PC-3 (cell line): ENCODE data around the gene ULK3. TPM values are rescaled to one million over a fixed set of nuclear protein-coding genes. Genes with fewer than 3 reads are reported as not detected.
A peak's percentile ranks its signal among the peaks of the same experiment; 100 is the strongest.

Experiments
- ATAC-seq: fragments of 200-7000 bp; cut with Tn5 transposase; 2 replicates; pipeline ENCODE4 v1.9.1; 2020; ENCODE audit warnings: mild to moderate bottlenecking, moderate library complexity
- BruUV-seq: library from RNA; stranded (reverse); fragments of 400-500 nt; replicated peaks from 2 replicates; lab custom pipeline; 2021; lab: Mats Ljungman, UMichigan
- CTCF ChIA-PET: fragments of 300-600 bp; sonication (Branson Sonifier 250); formaldehyde crosslinking; loops from one replicate; lab custom pipeline; 2022; ENCODE audit warnings: antibody characterized with exemption; lab: Charles Lee
- POLR2A ChIA-PET: fragments of 300-600 bp; sonication (Branson Sonifier 250); formaldehyde crosslinking; loops from one replicate; lab custom pipeline; 2022; ENCODE audit warnings: antibody characterized with exemption; ENCODE audit not compliant: unreplicated experiment; lab: Charles Lee
- DNase-seq: peaks from one replicate; pipeline ENCODE4 v3.0.0-alpha.2; 2015
- H2AFZ ChIP-seq: fragments of 300-600 bp; sonication (generic); 2 replicates; pipeline ENCODE4 v1.6.0; 2016; ENCODE audit warnings: antibody characterized with exemption, low read length
- H3F3A ChIP-seq: fragments of 300-600 bp; sonication (generic); one replicate; pipeline ENCODE4 v1.6.0; 2017; ENCODE audit warnings: antibody characterized with exemption, low read length, control low read depth, mild to moderate bottlenecking; ENCODE audit not compliant: unreplicated experiment
- H3K27ac ChIP-seq: fragments of 300-600 bp; sonication (generic); 2 replicates; pipeline ENCODE4 v1.5.1; 2016; ENCODE audit warnings: mild to moderate bottlenecking, low read length
- H3K27me3 ChIP-seq: fragments of 300-600 bp; sonication (generic); 2 replicates; pipeline ENCODE4 v1.6.1; 2016; ENCODE audit warnings: low read length, mixed read lengths
- H3K36me3 ChIP-seq: fragments of 300-600 bp; sonication (generic); 2 replicates; pipeline ENCODE4 v1.6.1; 2016; ENCODE audit warnings: low read depth, mixed run types, low read length, mixed read lengths
- H3K4me1 ChIP-seq: fragments of 300-600 bp; sonication (generic); 2 replicates; pipeline ENCODE4 v1.5.1; 2016; ENCODE audit warnings: low read length; ENCODE audit not compliant: insufficient read depth
- H3K4me2 ChIP-seq: fragments of 300-600 bp; sonication (generic); 2 replicates; pipeline ENCODE4 v1.6.0; 2016; ENCODE audit warnings: low read length
- H3K4me3 ChIP-seq: fragments of 300-600 bp; sonication (generic); 2 replicates; pipeline ENCODE4 v1.5.1; 2016; ENCODE audit warnings: mild to moderate bottlenecking, low read length, mixed read lengths
- H3K79me2 ChIP-seq: fragments of 300-600 bp; sonication (generic); 2 replicates; pipeline ENCODE4 v1.6.1; 2017; ENCODE audit warnings: low read length, mixed read lengths
- H3K9ac ChIP-seq: fragments of 300-600 bp; sonication (generic); 2 replicates; pipeline ENCODE4 v1.6.0; 2016; ENCODE audit warnings: mild to moderate bottlenecking, low read length
- H3K9me2 ChIP-seq: fragments of 300-600 bp; sonication (generic); replicated peaks from 2 replicates; pipeline ENCODE4 v1.6.1; 2016; ENCODE audit warnings: mixed run types, low read length, mixed read lengths
- H3K9me3 ChIP-seq: fragments of 300-600 bp; sonication (generic); 2 replicates; pipeline ENCODE4 v1.6.1; 2016; ENCODE audit warnings: low read length, mixed read lengths
- H4K20me1 ChIP-seq: fragments of 300-600 bp; sonication (generic); 2 replicates; pipeline ENCODE4 v1.6.1; 2016; ENCODE audit warnings: low read length, mixed read lengths
- EZH2 ChIP-seq: fragments of 300-600 bp; sonication (generic); IDR thresholded peaks from one replicate; pipeline ENCODE4 v1.6.1; 2017; ENCODE audit warnings: antibody characterized with exemption, mild to moderate bottlenecking, low read length; ENCODE audit not compliant: unreplicated experiment
- EZH2phosphoT487 ChIP-seq: fragments of 300-600 bp; sonication (generic); IDR thresholded peaks from 2 replicates; pipeline ENCODE4 v1.6.1; 2018; ENCODE audit warnings: mild to moderate bottlenecking, antibody characterized with exemption, low read length, borderline replicate concordance
- intact Hi-C: fragments of 100-400 bp; cut with micrococcal nuclease; formaldehyde crosslinking; loops from 2 replicates; pipeline ENCODE4 v1.9.0; 2023
- total RNA-seq: library from RNA; depleted of rRNA; stranded (reverse); fragments of >200 nt; gene quantifications from 2 replicates; pipeline ENCODE4 v1.2.3, GENCODE V29; 2014
- TF ChIP-seq, protein P1 (sequence below): fragments of 300-600 bp; sonication (generic); conservative IDR thresholded peaks from 2 replicates; pipeline ENCODE4 v1.5.1; 2017; ENCODE audit warnings: antibody characterized with exemption, low read depth, mild to moderate bottlenecking, low read length

Gene ULK3
- total RNA-seq, 1 experiment from 2014 or later, result 20.3 TPM

DNA sequence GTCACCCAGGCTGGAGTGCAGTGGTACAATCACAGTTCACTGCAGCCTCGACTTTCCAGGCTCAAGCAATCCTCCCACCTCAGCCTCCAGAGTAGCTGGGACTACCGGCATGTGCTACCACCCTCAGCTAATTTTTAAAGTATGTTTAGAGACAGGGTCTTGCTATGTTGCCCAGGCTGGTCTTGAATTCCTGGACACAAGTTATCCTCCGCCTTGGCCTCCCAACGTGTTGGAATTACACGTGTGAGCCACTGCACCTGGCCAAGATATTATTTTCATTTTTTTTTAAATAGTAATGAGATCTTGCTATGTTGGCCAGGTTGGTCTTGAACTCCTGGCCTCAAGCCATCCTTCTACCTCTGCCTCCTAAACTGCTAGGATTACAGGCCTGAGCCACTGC is 42.5 kb upstream of the ULK3 start:
- no peak overlapping the region for H3K4me2 ChIP-seq
- POLR2A ChIA-PET, result no interaction called here
- DNase-seq, result no peak

GRCh38 chr15:74884428-74885223 is 41.7 kb upstream of the ULK3 start:
- H4K20me1 ChIP-seq, result no peaks in the 10 kb centered on the region
- H3K9me2 ChIP-seq, result no peaks in the 10 kb centered on the region
- no peak overlapping the region for H3K4me3 ChIP-seq
- H3K27me3 ChIP-seq, result no peaks in the 10 kb centered on the region
- intact Hi-C loops, result no loop called here
- no peaks in the 10 kb centered on the region for H3K9me3 ChIP-seq
- no peak overlapping the region for H3K9ac ChIP-seq
- no peaks in the 10 kb centered on the region for H3K36me3 ChIP-seq
- no peak overlapping the region for H3K27ac ChIP-seq
- no TSS peak for BruUV-seq
- DNase-seq (peak; percentile 54), ATAC-seq (no peak)
- H2AFZ ChIP-seq, result peak overlapping the region; percentile 64; the same call in 1 of the 2 replicates
- TF ChIP-seq EZH2phosphoT487 (no peak), EZH2 (no peak)
- TF ChIP-seq, protein P1, sequence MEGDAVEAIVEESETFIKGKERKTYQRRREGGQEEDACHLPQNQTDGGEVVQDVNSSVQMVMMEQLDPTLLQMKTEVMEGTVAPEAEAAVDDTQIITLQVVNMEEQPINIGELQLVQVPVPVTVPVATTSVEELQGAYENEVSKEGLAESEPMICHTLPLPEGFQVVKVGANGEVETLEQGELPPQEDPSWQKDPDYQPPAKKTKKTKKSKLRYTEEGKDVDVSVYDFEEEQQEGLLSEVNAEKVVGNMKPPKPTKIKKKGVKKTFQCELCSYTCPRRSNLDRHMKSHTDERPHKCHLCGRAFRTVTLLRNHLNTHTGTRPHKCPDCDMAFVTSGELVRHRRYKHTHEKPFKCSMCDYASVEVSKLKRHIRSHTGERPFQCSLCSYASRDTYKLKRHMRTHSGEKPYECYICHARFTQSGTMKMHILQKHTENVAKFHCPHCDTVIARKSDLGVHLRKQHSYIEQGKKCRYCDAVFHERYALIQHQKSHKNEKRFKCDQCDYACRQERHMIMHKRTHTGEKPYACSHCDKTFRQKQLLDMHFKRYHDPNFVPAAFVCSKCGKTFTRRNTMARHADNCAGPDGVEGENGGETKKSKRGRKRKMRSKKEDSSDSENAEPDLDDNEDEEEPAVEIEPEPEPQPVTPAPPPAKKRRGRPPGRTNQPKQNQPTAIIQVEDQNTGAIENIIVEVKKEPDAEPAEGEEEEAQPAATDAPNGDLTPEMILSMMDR, result no peak
- H3K4me2 ChIP-seq, result no peak overlapping the region
- ChIA-PET CTCF (no interaction called here), POLR2A (no interaction called here)
- peaks cover 15% of the 10 kb centered on the region; the same call in 1 of the 2 replicates for H3K4me1 ChIP-seq
- no peaks in the 10 kb centered on the region for H3F3A ChIP-seq
- no peaks in the 10 kb centered on the region for H3K79me2 ChIP-seq

More for the DNA sequence above, 42.5 kb upstream of the ULK3 start:
- no peaks in the 10 kb centered on the region for H3K9me3 ChIP-seq
- no peaks in the 10 kb centered on the region for H3F3A ChIP-seq
- intact Hi-C loops, result no loop called here
- no peaks in the 10 kb centered on the region for H3K36me3 ChIP-seq
- peaks cover 6% of the 10 kb centered on the region for H3K79me2 ChIP-seq
- no TSS peak for BruUV-seq
- peaks cover 17% of the 10 kb centered on the region; the same call in 1 of the 2 replicates for H3K4me1 ChIP-seq
- no peak for ATAC-seq
- TF ChIP-seq, protein P1, result no peak
- TF ChIP-seq EZH2phosphoT487 (no peak), EZH2 (no peak)
- H3K27ac ChIP-seq, result no peak overlapping the region
- H3K9me2 ChIP-seq, result no peaks in the 10 kb centered on the region
- no peaks in the 10 kb centered on the region for H3K27me3 ChIP-seq
- no peak overlapping the region for H3K4me3 ChIP-seq
- no peak overlapping the region for H3K9ac ChIP-seq
- CTCF ChIA-PET, result no interaction called here
- no peak overlapping the region for H2AFZ ChIP-seq
- H4K20me1 ChIP-seq, result no peaks in the 10 kb centered on the region

- H2AFZ ChIP-seq, result no peak overlapping the region
- ChIA-PET POLR2A (no interaction called here), CTCF (no interaction called here)
- H3K4me1 ChIP-seq, result peaks cover 11% of the 10 kb centered on the region; the same call in 1 of the 2 replicates
- no TSS peak for BruUV-seq
- H4K20me1 ChIP-seq, result no peaks in the 10 kb centered on the region
- no peaks in the 10 kb centered on the region for H3K36me3 ChIP-seq
- no peaks in the 10 kb centered on the region for H3K9me2 ChIP-seq
- no peak overlapping the region for H3K4me3 ChIP-seq
- DNase-seq (no peak), ATAC-seq (no peak)
- H3K27me3 ChIP-seq, result no peaks in the 10 kb centered on the region
- intact Hi-C loops, result no loop called here
- no peak overlapping the region for H3K4me2 ChIP-seq
- no peaks in the 10 kb centered on the region for H3K9me3 ChIP-seq
- no peaks in the 10 kb centered on the region for H3K79me2 ChIP-seq
- no peak overlapping the region for H3K9ac ChIP-seq
- TF ChIP-seq EZH2phosphoT487 (no peak), EZH2 (no peak)
- TF ChIP-seq, protein P1, result no peak
- no peaks in the 10 kb centered on the region for H3F3A ChIP-seq
- no peak overlapping the region for H3K27ac ChIP-seq
These were observed 39.6 kb upstream of the ULK3 start for GRCh38 chr15:74882528-74882927.
